GM12801 (cell line): ENCODE results near the gene SKAP1.

Experiments
- CTCF ChIP-seq: IDR thresholded peaks from one replicate; pipeline ENCODE4 v1.5.1; 2011; ENCODE audit warnings: control low read depth; ENCODE audit not compliant: insufficient read length; ENCODE audit errors: extremely low read depth

Gene SKAP1

GRCh38 chr17:48283907-48284306 is 146.1 kb downstream of the SKAP1 start:
- no peak for TF ChIP-seq CTCF

GRCh38 chr17:48283411-48283810 is 146.6 kb downstream of the SKAP1 start:
- no peak for TF ChIP-seq CTCF

- no peak for TF ChIP-seq CTCF
Measured at GRCh38 chr17:48282303-48282702, 147.7 kb downstream of the SKAP1 start.

GRCh38 chr17:48278760-48279491 is 151.1 kb downstream of the SKAP1 start:
- TF ChIP-seq CTCF, result no peak

GRCh38 chr17:48276776-48277175 is 153.2 kb downstream of the SKAP1 start:
- no peak for TF ChIP-seq CTCF

- no peak for TF ChIP-seq CTCF
Measured at GRCh38 chr17:48270899-48271298, 159.1 kb downstream of the SKAP1 start.

- no peak for TF ChIP-seq CTCF
Measured at GRCh38 chr17:48269209-48269608, 160.8 kb downstream of the SKAP1 start.

GRCh38 chr17:48263731-48264035 is 166.3 kb downstream of the SKAP1 start:
- TF ChIP-seq CTCF, result no peak
